Iris pigment epithelial cell (primary cell): Measurements from ENCODE around the gene BMAL1.

Source experiments
- DNase-seq: peaks from one replicate; pipeline ENCODE4 v3.0.0-alpha.2; 2011; ENCODE audit warnings: low read depth

The BMAL1 gene

GRCh38 chr11:13317293-13318080 lies 39.9 kb downstream of the BMAL1 start:
- DNase-seq = no peak

GRCh38 chr11:13318498-13319295 lies 41.1 kb downstream of the BMAL1 start:
- peak; percentile 17 for DNase-seq

- DNase-seq = peak; percentile 15
Observed at GRCh38 chr11:13320688-13321087, 43.1 kb downstream of the BMAL1 start.

GRCh38 chr11:13321431-13321830 lies 43.8 kb downstream of the BMAL1 start:
- DNase-seq = no peak

GRCh38 chr11:13324141-13324540 lies 46.6 kb downstream of the BMAL1 start:
- no peak for DNase-seq

- DNase-seq = no peak
Observed at GRCh38 chr11:13324709-13325108, 47.1 kb downstream of the BMAL1 start.

- DNase-seq = no peak
Observed at GRCh38 chr11:13327421-13327820, 49.8 kb downstream of the BMAL1 start.

- DNase-seq = no peak
Observed at GRCh38 chr11:13328286-13328685, 50.7 kb downstream of the BMAL1 start.

GRCh38 chr11:13329670-13330356 lies 52.2 kb downstream of the BMAL1 start:
- peak; percentile 20 for DNase-seq

- no peak for DNase-seq
Observed at GRCh38 chr11:13332124-13332523, 54.5 kb downstream of the BMAL1 start.

- DNase-seq = no peak
Observed at GRCh38 chr11:13333456-13333957, 55.9 kb downstream of the BMAL1 start.

GRCh38 chr11:13334034-13334786 lies 56.6 kb downstream of the BMAL1 start:
- peak; percentile 27 for DNase-seq

- DNase-seq = peak; percentile 64
Observed at GRCh38 chr11:13335319-13335718, 57.7 kb downstream of the BMAL1 start.

GRCh38 chr11:13336246-13336878 lies 58.8 kb downstream of the BMAL1 start:
- peak; percentile 44 for DNase-seq

- peak; percentile 87 for DNase-seq
Observed at GRCh38 chr11:13338019-13338426, 60.4 kb downstream of the BMAL1 start.

GRCh38 chr11:13338427-13339069 lies 61.0 kb downstream of the BMAL1 start:
- peak; percentile 65 for DNase-seq

GRCh38 chr11:13339195-13340153 lies 61.9 kb downstream of the BMAL1 start:
- DNase-seq = peak; percentile 97

- DNase-seq = no peak
Observed at GRCh38 chr11:13341026-13341425, 63.4 kb downstream of the BMAL1 start.

- DNase-seq = no peak
Observed at GRCh38 chr11:13343067-13343466, 65.5 kb downstream of the BMAL1 start.
